Heart left ventricle (tissue), 13 donors: Measurements from ENCODE around the gene PREP.

Source experiments
- POLR2A ChIP-seq, 2 donors: fragments of 450-650 bp; IDR thresholded peaks; one replicate each; pipeline ENCODE4 v1.6.1; 2017; ENCODE audit warnings: antibody characterized with exemption in 2 of 2, mild to moderate bottlenecking in 2 of 2, moderate library complexity in 2 of 2
- TF ChIP-seq, protein P1 (sequence below), 12 donors: fragments of 200-600 bp; sonication (generic) in 4 of 12; IDR thresholded peaks; one replicate each; pipeline versions ENCODE4 v1.5.0 to v1.8.0; 2018 to 2022; ENCODE audit warnings: antibody characterized with exemption in 12 of 12, mild to moderate bottlenecking in 5 of 12
- donor health status: ischemic (EF 13 %, LVEDD 7.1; RV severe dilation, severe dysfunction).
- donor health status: DM: no; HTN: yes; CAD: no.
- donor health status: DM: no; HTN: no; CAD: no.
- donor health status: ischemic (EF 25% LVEDD 6.9; RV normal size, moderate dysfunction).
- donor health status: ischemic (EF 25% LVEDD 5.7; RV mildly dilated, moderate dysfunction).
- donor health status: ischemic (EF 35%, LVEDD 5.7; RV mildly dilated, moderate dysfunction).
- donor health status: nonischemic (EF 11% LVEDD 7.7; RV severe dilation, severe dysfunction).
- donor health status: DM: yes; HTN: yes; CAD: no.
- donor health status: PGD.
- donor health status: ischemic (EF 29% LVEDD 5.4; RV normal size, mild dysfunction).
- donor health status: nonischemic (EF 23%, LVEDD 6.1; RV moderate dilation, normal function).

DNA sequence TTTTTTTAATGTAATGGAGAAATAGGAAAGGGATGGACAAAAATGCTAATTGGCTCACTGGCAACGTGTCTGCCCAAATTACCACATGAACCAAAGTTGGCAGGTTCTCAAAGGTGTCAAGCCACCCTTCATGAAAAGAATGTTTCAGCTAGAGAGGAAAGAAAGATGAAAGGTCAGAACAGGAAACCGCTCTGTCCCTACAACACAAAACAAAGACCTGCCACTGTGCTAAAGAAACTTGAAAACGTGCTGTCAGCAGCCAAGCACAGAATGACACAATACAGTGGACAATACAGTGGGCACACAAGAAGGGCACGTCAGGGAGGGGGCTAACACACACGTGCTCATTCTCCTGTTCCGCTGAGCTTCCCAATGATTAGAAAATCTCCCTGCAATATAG, 4.9 kb downstream of the PREP start:
- TF ChIP-seq POLR2A (IDR thresholded peaks at IDR 0.05), result no peak
- TF ChIP-seq, protein P1, sequence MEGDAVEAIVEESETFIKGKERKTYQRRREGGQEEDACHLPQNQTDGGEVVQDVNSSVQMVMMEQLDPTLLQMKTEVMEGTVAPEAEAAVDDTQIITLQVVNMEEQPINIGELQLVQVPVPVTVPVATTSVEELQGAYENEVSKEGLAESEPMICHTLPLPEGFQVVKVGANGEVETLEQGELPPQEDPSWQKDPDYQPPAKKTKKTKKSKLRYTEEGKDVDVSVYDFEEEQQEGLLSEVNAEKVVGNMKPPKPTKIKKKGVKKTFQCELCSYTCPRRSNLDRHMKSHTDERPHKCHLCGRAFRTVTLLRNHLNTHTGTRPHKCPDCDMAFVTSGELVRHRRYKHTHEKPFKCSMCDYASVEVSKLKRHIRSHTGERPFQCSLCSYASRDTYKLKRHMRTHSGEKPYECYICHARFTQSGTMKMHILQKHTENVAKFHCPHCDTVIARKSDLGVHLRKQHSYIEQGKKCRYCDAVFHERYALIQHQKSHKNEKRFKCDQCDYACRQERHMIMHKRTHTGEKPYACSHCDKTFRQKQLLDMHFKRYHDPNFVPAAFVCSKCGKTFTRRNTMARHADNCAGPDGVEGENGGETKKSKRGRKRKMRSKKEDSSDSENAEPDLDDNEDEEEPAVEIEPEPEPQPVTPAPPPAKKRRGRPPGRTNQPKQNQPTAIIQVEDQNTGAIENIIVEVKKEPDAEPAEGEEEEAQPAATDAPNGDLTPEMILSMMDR (IDR thresholded peaks at IDR 0.05), result no peak
